ENCODE measurements around the gene USP43.

USP43 gene

GRCh38 chr17:9707948-9708347 is 62.6 kb downstream of the USP43 start:
- Mint-ChIP-seq H3K27ac (no peak overlapping the region), H3K36me3 (no peaks in the 10 kb centered on the region), H3K4me3 (no peak overlapping the region), H3K4me1 (ENCODE audit: low read depth) (no peaks in the 10 kb centered on the region), H3K9me3 (ENCODE audit: low read depth) (no peaks in the 10 kb centered on the region), H3K27me3 (peaks cover 2% of the 10 kb centered on the region)

- H3K27ac Mint-ChIP-seq, result no peak overlapping the region
- no peaks in the 10 kb centered on the region for H3K36me3 Mint-ChIP-seq
- H3K27me3 Mint-ChIP-seq, result no peaks in the 10 kb centered on the region
- no peak overlapping the region for H3K4me3 Mint-ChIP-seq
- H3K9me3 Mint-ChIP-seq (ENCODE audit: low read depth), result no peaks in the 10 kb centered on the region
- no peaks in the 10 kb centered on the region for H3K4me1 Mint-ChIP-seq (ENCODE audit: low read depth)
Observed at GRCh38 chr17:9714801-9715200, 69.5 kb downstream of the USP43 start.

GRCh38 chr17:9715503-9716016 is 70.2 kb downstream of the USP43 start:
- H3K27ac Mint-ChIP-seq, result no peak overlapping the region

GRCh38 chr17:9725575-9725974 is 80.3 kb downstream of the USP43 start:
- H3K27ac Mint-ChIP-seq, result no peak overlapping the region
- no peaks in the 10 kb centered on the region for H3K36me3 Mint-ChIP-seq
- H3K4me1 Mint-ChIP-seq (ENCODE audit: low read depth), result no peaks in the 10 kb centered on the region
- peaks cover 2% of the 10 kb centered on the region for H3K27me3 Mint-ChIP-seq
- H3K9me3 Mint-ChIP-seq (ENCODE audit: low read depth), result no peaks in the 10 kb centered on the region
- H3K4me3 Mint-ChIP-seq, result no peak overlapping the region

More at GRCh38 chr17:9715503-9716016, 70.2 kb downstream of the USP43 start:
- H3K36me3 Mint-ChIP-seq, result no peaks in the 10 kb centered on the region
- no peak overlapping the region for H3K4me3 Mint-ChIP-seq
- no peaks in the 10 kb centered on the region for H3K9me3 Mint-ChIP-seq (ENCODE audit: low read depth)
- no peaks in the 10 kb centered on the region for H3K4me1 Mint-ChIP-seq (ENCODE audit: low read depth)
- H3K27me3 Mint-ChIP-seq, result no peaks in the 10 kb centered on the region

GRCh38 chr17:9726291-9726690 is 81.0 kb downstream of the USP43 start:
- Mint-ChIP-seq H3K4me3 (no peak overlapping the region), H3K27ac (no peak overlapping the region), H3K36me3 (no peaks in the 10 kb centered on the region)

GRCh38 chr17:9728005-9728404 is 82.7 kb downstream of the USP43 start:
- H3K9me3 Mint-ChIP-seq (ENCODE audit: low read depth), result no peaks in the 10 kb centered on the region
- H3K27ac Mint-ChIP-seq, result no peak overlapping the region
- H3K4me3 Mint-ChIP-seq, result no peak overlapping the region
- H3K4me1 Mint-ChIP-seq (ENCODE audit: low read depth), result no peaks in the 10 kb centered on the region
- no peaks in the 10 kb centered on the region for H3K36me3 Mint-ChIP-seq
- H3K27me3 Mint-ChIP-seq, result peaks cover 2% of the 10 kb centered on the region

More at GRCh38 chr17:9726291-9726690, 81.0 kb downstream of the USP43 start:
- H3K4me1 Mint-ChIP-seq (ENCODE audit: low read depth), result no peaks in the 10 kb centered on the region
- peaks cover 2% of the 10 kb centered on the region for H3K27me3 Mint-ChIP-seq
- no peaks in the 10 kb centered on the region for H3K9me3 Mint-ChIP-seq (ENCODE audit: low read depth)

- Mint-ChIP-seq H3K27me3 (peaks cover 2% of the 10 kb centered on the region), H3K4me1 (ENCODE audit: low read depth) (no peaks in the 10 kb centered on the region), H3K9me3 (ENCODE audit: low read depth) (no peaks in the 10 kb centered on the region), H3K27ac (no peak overlapping the region), H3K4me3 (no peak overlapping the region), H3K36me3 (no peaks in the 10 kb centered on the region)
Observed at GRCh38 chr17:9728564-9728963, 83.2 kb downstream of the USP43 start.

- H3K4me3 Mint-ChIP-seq, result no peak overlapping the region
- no peaks in the 10 kb centered on the region for H3K9me3 Mint-ChIP-seq (ENCODE audit: low read depth)
- H3K27me3 Mint-ChIP-seq, result peaks cover 2% of the 10 kb centered on the region
- no peak overlapping the region for H3K27ac Mint-ChIP-seq
- no peaks in the 10 kb centered on the region for H3K4me1 Mint-ChIP-seq (ENCODE audit: low read depth)
- no peaks in the 10 kb centered on the region for H3K36me3 Mint-ChIP-seq
Observed at GRCh38 chr17:9729034-9729650, 83.8 kb downstream of the USP43 start.

- Mint-ChIP-seq H3K4me3 (no peak overlapping the region), H3K4me1 (ENCODE audit: low read depth) (no peaks in the 10 kb centered on the region), H3K36me3 (no peaks in the 10 kb centered on the region)
Observed at GRCh38 chr17:9729735-9730420, 84.6 kb downstream of the USP43 start.

GRCh38 chr17:9750524-9750923 is 105.2 kb downstream of the USP43 start:
- Mint-ChIP-seq H3K4me1 (ENCODE audit: low read depth) (no peaks in the 10 kb centered on the region), H3K27ac (no peak overlapping the region), H3K36me3 (no peaks in the 10 kb centered on the region), H3K27me3 (peaks cover 15% of the 10 kb centered on the region), H3K4me3 (no peak overlapping the region), H3K9me3 (ENCODE audit: low read depth) (no peaks in the 10 kb centered on the region)

More at GRCh38 chr17:9729735-9730420, 84.6 kb downstream of the USP43 start:
- H3K9me3 Mint-ChIP-seq (ENCODE audit: low read depth), result no peaks in the 10 kb centered on the region
- H3K27me3 Mint-ChIP-seq, result peaks cover 2% of the 10 kb centered on the region
- H3K27ac Mint-ChIP-seq, result no peak overlapping the region

- Mint-ChIP-seq H3K4me3 (no peak overlapping the region), H3K27me3 (peaks cover 14% of the 10 kb centered on the region), H3K4me1 (ENCODE audit: low read depth) (no peaks in the 10 kb centered on the region), H3K9me3 (ENCODE audit: low read depth) (no peaks in the 10 kb centered on the region), H3K27ac (no peak overlapping the region), H3K36me3 (no peaks in the 10 kb centered on the region)
Observed at GRCh38 chr17:9755083-9755482, 109.8 kb downstream of the USP43 start.

GRCh38 chr17:9760266-9760665 is 114.9 kb downstream of the USP43 start:
- Mint-ChIP-seq H3K9me3 (ENCODE audit: low read depth) (no peaks in the 10 kb centered on the region), H3K27ac (no peak overlapping the region), H3K4me1 (ENCODE audit: low read depth) (no peaks in the 10 kb centered on the region), H3K27me3 (peaks cover 9% of the 10 kb centered on the region), H3K36me3 (no peaks in the 10 kb centered on the region), H3K4me3 (no peak overlapping the region)

- Mint-ChIP-seq H3K9me3 (ENCODE audit: low read depth) (no peaks in the 10 kb centered on the region), H3K4me3 (no peak overlapping the region), H3K36me3 (no peaks in the 10 kb centered on the region), H3K27ac (no peak overlapping the region), H3K4me1 (ENCODE audit: low read depth) (no peaks in the 10 kb centered on the region), H3K27me3 (peaks cover 10% of the 10 kb centered on the region)
Observed at GRCh38 chr17:9763643-9764042, 118.3 kb downstream of the USP43 start.

- Mint-ChIP-seq H3K27me3 (peaks cover 10% of the 10 kb centered on the region), H3K27ac (no peak overlapping the region), H3K4me3 (no peak overlapping the region), H3K4me1 (ENCODE audit: low read depth) (no peaks in the 10 kb centered on the region), H3K36me3 (no peaks in the 10 kb centered on the region), H3K9me3 (ENCODE audit: low read depth) (no peaks in the 10 kb centered on the region)
Observed at GRCh38 chr17:9765322-9765721, 120.0 kb downstream of the USP43 start.

- Mint-ChIP-seq H3K4me3 (no peak overlapping the region), H3K27ac (no peak overlapping the region), H3K4me1 (ENCODE audit: low read depth) (no peaks in the 10 kb centered on the region), H3K27me3 (peaks cover 5% of the 10 kb centered on the region), H3K9me3 (ENCODE audit: low read depth) (no peaks in the 10 kb centered on the region), H3K36me3 (no peaks in the 10 kb centered on the region)
Observed at GRCh38 chr17:9766970-9767369, 121.7 kb downstream of the USP43 start.
